ENCODE measurements around the gene UBE2G2.

Gene UBE2G2

DNA sequence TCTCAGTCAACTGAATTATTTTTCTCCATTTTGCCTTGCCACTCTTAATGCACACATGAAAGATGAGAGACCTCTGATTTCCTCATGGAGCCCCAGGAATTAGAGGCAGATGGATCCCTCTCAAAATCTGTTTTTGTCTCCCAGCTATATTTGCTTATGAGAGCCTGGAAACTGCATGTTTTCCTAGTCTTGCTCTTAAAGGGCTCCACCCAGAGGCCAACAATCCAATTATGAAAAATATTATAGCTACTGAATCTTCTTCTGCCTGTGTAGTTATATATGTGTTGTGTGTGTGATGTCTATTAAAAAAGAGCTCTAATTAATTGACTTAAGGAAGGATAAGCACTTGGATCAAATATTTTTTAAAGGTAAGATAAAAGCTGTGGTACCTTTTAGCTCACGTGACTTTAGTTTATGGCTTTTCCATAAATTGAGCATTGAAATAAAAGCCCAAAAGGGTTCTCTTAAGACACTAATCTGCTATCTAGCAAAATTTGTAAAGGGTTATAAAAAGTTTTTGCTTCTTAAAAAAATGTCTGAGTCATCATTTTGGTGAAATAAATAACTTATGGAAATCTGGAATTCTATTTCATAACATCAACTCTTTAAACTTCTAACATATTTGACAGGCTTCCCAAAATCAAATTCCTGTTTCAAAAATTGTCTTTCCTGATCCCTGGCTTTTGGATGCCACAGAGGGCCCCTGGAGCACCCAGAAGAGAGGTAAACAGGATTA lies 59.0 kb downstream of the UBE2G2 start:
- no peak overlapping the region for H2BK15ac ChIP-seq (ENCODE audit: low read length)
- H2AK5ac ChIP-seq (ENCODE audit: low read depth, low read length): no peak overlapping the region
- H3K14ac ChIP-seq (ENCODE audit: low read length): no peak overlapping the region
- peaks cover 0 to 3% of the 10 kb centered on the region in 2 donors for H3K4me1 ChIP-seq (ENCODE audit: control insufficient read depth in 2 of 2, insufficient read depth in 1 of 2, low read depth in 1 of 2, low read length in 2 of 2)
- no peak overlapping the region for H3K4me2 ChIP-seq (ENCODE audit: insufficient read depth, low read length, poor library complexity, severe bottlenecking)
- no peak overlapping the region for H3K4ac ChIP-seq (ENCODE audit: low read length)
- no peak overlapping the region for H3K27ac ChIP-seq (replicated peaks; ENCODE audit: low read length)
- peaks cover 0 to 36% (median 0%) of the 10 kb centered on the region in 3 experiments for H3K27me3 ChIP-seq (ENCODE audit: control insufficient read depth in 3 of 3, insufficient read depth in 3 of 3, low read depth in 1 of 3, low read length in 3 of 3)
- peaks cover 0 to 20% of the 10 kb centered on the region in 2 donors for H3K9me3 ChIP-seq (replicated peaks in 1 of 2; ENCODE audit: control insufficient read depth in 2 of 2, insufficient read depth in 1 of 2, low read depth in 1 of 2, low read length in 2 of 2)
- no peak overlapping the region for H4K91ac ChIP-seq (ENCODE audit: low read depth, low read length, poor library complexity)
- no peak overlapping the region for H3K18ac ChIP-seq (ENCODE audit: low read length)
- no peak overlapping the region for H2BK5ac ChIP-seq (ENCODE audit: low read length)
- H2AFZ ChIP-seq (ENCODE audit: low read length): no peak overlapping the region
- no peak overlapping the region for H3K9ac ChIP-seq (ENCODE audit: low read depth, low read length, poor library complexity)
- no CpG with 5 or more reads among the region's 1 CpG for WGBS, 2 donors (ENCODE audit: extremely low coverage in 2 of 2, insufficient read length in 2 of 2, insufficient replicate concordance in 1 of 2)
- no peak overlapping the region for H2BK12ac ChIP-seq (ENCODE audit: low read length)
- H4K8ac ChIP-seq (ENCODE audit: low read depth, low read length): no peak overlapping the region
- H3K36me3 ChIP-seq (replicated peaks in 1 of 2; ENCODE audit: control insufficient read depth in 2 of 2, insufficient read depth in 2 of 2, low read length in 2 of 2): no peaks in the 10 kb centered on the region
- no peak overlapping the region for H3K4me3 ChIP-seq (ENCODE audit: low read length in 2 of 2)
- no peaks in the 10 kb centered on the region for H3K79me1 ChIP-seq (ENCODE audit: low read depth, low read length)
- DNase-seq (ENCODE audit: low spot score): no peak
- no peak overlapping the region for H2BK120ac ChIP-seq (ENCODE audit: low read depth, low read length)
- H3K23ac ChIP-seq (ENCODE audit: low read depth, low read length, poor library complexity): no peak overlapping the region

DNA sequence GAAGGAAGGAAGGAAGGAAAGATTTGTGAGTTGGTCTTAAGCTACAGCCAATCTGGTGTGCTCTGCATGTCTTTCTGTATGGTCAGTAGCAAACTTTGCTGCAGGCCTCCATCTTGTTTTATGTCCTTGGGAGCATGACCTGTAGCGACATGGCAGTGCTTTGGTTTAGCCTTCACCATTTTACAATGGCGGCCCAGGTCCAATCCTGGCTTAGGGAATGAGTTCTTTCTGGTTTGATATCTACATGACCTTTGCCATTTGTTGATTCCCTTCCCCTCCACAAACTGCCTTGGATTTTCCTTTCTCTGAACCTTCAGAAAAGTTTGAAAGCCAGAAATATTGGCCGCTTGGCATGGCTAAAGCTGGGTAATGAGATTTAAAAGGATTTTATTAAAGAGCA lies 59.7 kb downstream of the UBE2G2 start:
- Histone ChIP-seq H2AFZ (ENCODE audit: low read length) (no peak overlapping the region), H3K27me3 (ENCODE audit: control insufficient read depth in 3 of 3, insufficient read depth in 3 of 3, low read depth in 1 of 3, low read length in 3 of 3) (peaks cover 0 to 36% (median 0%) of the 10 kb centered on the region in 3 experiments), H3K14ac (ENCODE audit: low read length) (no peak overlapping the region), H3K9ac (ENCODE audit: low read depth, low read length, poor library complexity) (no peak overlapping the region), H2BK120ac (ENCODE audit: low read depth, low read length) (no peak overlapping the region), H3K36me3 (replicated peaks in 1 of 2; ENCODE audit: control insufficient read depth in 2 of 2, insufficient read depth in 2 of 2, low read length in 2 of 2) (no peaks in the 10 kb centered on the region), H3K18ac (ENCODE audit: low read length) (no peak overlapping the region), H4K8ac (ENCODE audit: low read depth, low read length) (no peak overlapping the region), H3K4ac (ENCODE audit: low read length) (no peak overlapping the region), H3K27ac (replicated peaks; ENCODE audit: low read length) (no peak overlapping the region), H3K4me3 (ENCODE audit: low read length in 2 of 2) (no peak overlapping the region), H2BK12ac (ENCODE audit: low read length) (no peak overlapping the region), H3K79me1 (ENCODE audit: low read depth, low read length) (no peaks in the 10 kb centered on the region), H3K9me3 (replicated peaks in 1 of 2; ENCODE audit: control insufficient read depth in 2 of 2, insufficient read depth in 1 of 2, low read depth in 1 of 2, low read length in 2 of 2) (peaks cover 0 to 24% of the 10 kb centered on the region in 2 donors), H3K4me1 (ENCODE audit: control insufficient read depth in 2 of 2, insufficient read depth in 1 of 2, low read depth in 1 of 2, low read length in 2 of 2) (peaks cover 0 to 3% of the 10 kb centered on the region in 2 donors), H2AK5ac (ENCODE audit: low read depth, low read length) (no peak overlapping the region), H4K91ac (ENCODE audit: low read depth, low read length, poor library complexity) (no peak overlapping the region), H2BK15ac (ENCODE audit: low read length) (no peak overlapping the region), H2BK5ac (ENCODE audit: low read length) (no peak overlapping the region), H3K23ac (ENCODE audit: low read depth, low read length, poor library complexity) (no peak overlapping the region), H3K4me2 (ENCODE audit: insufficient read depth, low read length, poor library complexity, severe bottlenecking) (no peak overlapping the region)
- no CpG with 5 or more reads among the region's 3 CpGs for WGBS, 2 donors (ENCODE audit: extremely low coverage in 2 of 2, insufficient read length in 2 of 2, insufficient replicate concordance in 1 of 2)
- DNase-seq (ENCODE audit: low spot score): no peak

- Histone ChIP-seq H2BK120ac (ENCODE audit: low read depth, low read length) (no peak overlapping the region), H2BK15ac (ENCODE audit: low read length) (no peak overlapping the region), H3K36me3 (replicated peaks in 1 of 2; ENCODE audit: control insufficient read depth in 2 of 2, insufficient read depth in 2 of 2, low read length in 2 of 2) (no peaks in the 10 kb centered on the region), H2AK5ac (ENCODE audit: low read depth, low read length) (no peak overlapping the region), H3K4me3 (ENCODE audit: low read length in 2 of 2) (no peak overlapping the region), H2BK12ac (ENCODE audit: low read length) (no peak overlapping the region), H2BK5ac (ENCODE audit: low read length) (no peak overlapping the region), H3K4me2 (ENCODE audit: insufficient read depth, low read length, poor library complexity, severe bottlenecking) (no peak overlapping the region), H4K91ac (ENCODE audit: low read depth, low read length, poor library complexity) (no peak overlapping the region), H3K14ac (ENCODE audit: low read length) (no peak overlapping the region), H3K27me3 (ENCODE audit: control insufficient read depth in 3 of 3, insufficient read depth in 3 of 3, low read depth in 1 of 3, low read length in 3 of 3) (peaks cover 0 to 36% (median 0%) of the 10 kb centered on the region in 3 experiments), H3K4me1 (ENCODE audit: control insufficient read depth in 2 of 2, insufficient read depth in 1 of 2, low read depth in 1 of 2, low read length in 2 of 2) (peaks cover 0 to 3% of the 10 kb centered on the region in 2 donors), H4K8ac (ENCODE audit: low read depth, low read length) (no peak overlapping the region), H3K23ac (ENCODE audit: low read depth, low read length, poor library complexity) (no peak overlapping the region), H3K79me1 (ENCODE audit: low read depth, low read length) (no peaks in the 10 kb centered on the region), H2AFZ (ENCODE audit: low read length) (no peak overlapping the region), H3K4ac (ENCODE audit: low read length) (no peak overlapping the region), H3K9ac (ENCODE audit: low read depth, low read length, poor library complexity) (no peak overlapping the region), H3K9me3 (replicated peaks in 1 of 2; ENCODE audit: control insufficient read depth in 2 of 2, insufficient read depth in 1 of 2, low read depth in 1 of 2, low read length in 2 of 2) (peaks cover 0 to 34% of the 10 kb centered on the region in 2 donors), H3K18ac (ENCODE audit: low read length) (no peak overlapping the region), H3K27ac (replicated peaks; ENCODE audit: low read length) (no peak overlapping the region)
- no peak for DNase-seq (ENCODE audit: low spot score)
- WGBS, 2 donors (ENCODE audit: extremely low coverage in 2 of 2, insufficient read length in 2 of 2, insufficient replicate concordance in 1 of 2): no CpG with 5 or more reads among the region's 7 CpGs
Measured at GRCh38 chr21:44740742-44741141, 60.9 kb downstream of the UBE2G2 start.

DNA sequence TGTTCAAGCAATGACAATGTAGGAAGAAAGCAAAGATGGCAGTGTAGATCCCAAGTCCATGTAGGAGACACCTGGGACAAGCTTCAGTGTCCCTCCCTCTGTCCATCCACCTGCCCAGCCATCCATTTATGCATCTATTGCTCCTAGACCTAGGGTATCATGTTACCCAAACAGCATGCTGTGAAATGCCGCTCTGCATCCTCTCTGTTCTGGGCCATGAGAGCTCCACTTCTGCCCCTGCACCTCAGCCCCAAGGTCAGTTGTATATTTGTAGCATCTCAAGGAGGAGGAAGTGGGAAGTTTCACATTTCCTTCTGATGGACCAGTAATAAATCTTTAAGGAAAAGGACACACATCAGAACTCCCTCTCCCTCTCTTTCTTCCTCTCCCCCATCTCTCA lies 62.3 kb downstream of the UBE2G2 start:
- Histone ChIP-seq H3K9ac (ENCODE audit: low read depth, low read length, poor library complexity) (no peak overlapping the region), H2BK120ac (ENCODE audit: low read depth, low read length) (no peak overlapping the region), H4K8ac (ENCODE audit: low read depth, low read length) (no peak overlapping the region), H3K4ac (ENCODE audit: low read length) (no peak overlapping the region), H4K91ac (ENCODE audit: low read depth, low read length, poor library complexity) (no peak overlapping the region), H3K14ac (ENCODE audit: low read length) (no peak overlapping the region), H3K18ac (ENCODE audit: low read length) (no peak overlapping the region), H3K9me3 (replicated peaks in 1 of 2; ENCODE audit: control insufficient read depth in 2 of 2, insufficient read depth in 1 of 2, low read depth in 1 of 2, low read length in 2 of 2) (peaks cover 0 to 41% of the 10 kb centered on the region in 2 donors), H2AFZ (ENCODE audit: low read length) (no peak overlapping the region), H3K36me3 (replicated peaks in 1 of 2; ENCODE audit: control insufficient read depth in 2 of 2, insufficient read depth in 2 of 2, low read length in 2 of 2) (no peaks in the 10 kb centered on the region), H2BK15ac (ENCODE audit: low read length) (no peak overlapping the region), H2BK12ac (ENCODE audit: low read length) (no peak overlapping the region), H3K4me3 (ENCODE audit: low read length in 2 of 2) (no peak overlapping the region), H2BK5ac (ENCODE audit: low read length) (no peak overlapping the region), H3K79me1 (ENCODE audit: low read depth, low read length) (no peaks in the 10 kb centered on the region), H3K27me3 (ENCODE audit: control insufficient read depth in 3 of 3, insufficient read depth in 3 of 3, low read depth in 1 of 3, low read length in 3 of 3) (peaks cover 0 to 39% (median 0%) of the 10 kb centered on the region in 3 experiments), H2AK5ac (ENCODE audit: low read depth, low read length) (no peak overlapping the region), H3K4me1 (ENCODE audit: control insufficient read depth in 2 of 2, insufficient read depth in 1 of 2, low read depth in 1 of 2, low read length in 2 of 2) (peaks cover 0 to 3% of the 10 kb centered on the region in 2 donors), H3K27ac (replicated peaks; ENCODE audit: low read length) (no peak overlapping the region), H3K4me2 (ENCODE audit: insufficient read depth, low read length, poor library complexity, severe bottlenecking) (no peak overlapping the region), H3K23ac (ENCODE audit: low read depth, low read length, poor library complexity) (no peak overlapping the region)
- no peak for DNase-seq (ENCODE audit: low spot score)
- no CpG with 5 or more reads among the region's 1 CpG for WGBS, 2 donors (ENCODE audit: extremely low coverage in 2 of 2, insufficient read length in 2 of 2, insufficient replicate concordance in 1 of 2)
